Forelimb muscle (tissue), 1 donor: Measurements from ENCODE around the gene DYNLT4. TPM values are rescaled to one million over a fixed set of nuclear protein-coding genes. Genes with fewer than 3 reads are reported as not detected.

Source experiments
- DNase-seq: peaks from one replicate; pipeline ENCODE4 v3.0.0-alpha.2; 2013; ENCODE audit warnings: low read depth
- polyA plus RNA-seq: library from polyadenylated mRNA; unstranded; fragments of 120-200 nt; gene quantifications from one replicate; pipeline ENCODE4 v1.2.1, GENCODE V29; 2013; ENCODE audit not compliant: insufficient read length

The DYNLT4 gene
- polyA plus RNA-seq, 1 donor = 0.24 TPM

DNA sequence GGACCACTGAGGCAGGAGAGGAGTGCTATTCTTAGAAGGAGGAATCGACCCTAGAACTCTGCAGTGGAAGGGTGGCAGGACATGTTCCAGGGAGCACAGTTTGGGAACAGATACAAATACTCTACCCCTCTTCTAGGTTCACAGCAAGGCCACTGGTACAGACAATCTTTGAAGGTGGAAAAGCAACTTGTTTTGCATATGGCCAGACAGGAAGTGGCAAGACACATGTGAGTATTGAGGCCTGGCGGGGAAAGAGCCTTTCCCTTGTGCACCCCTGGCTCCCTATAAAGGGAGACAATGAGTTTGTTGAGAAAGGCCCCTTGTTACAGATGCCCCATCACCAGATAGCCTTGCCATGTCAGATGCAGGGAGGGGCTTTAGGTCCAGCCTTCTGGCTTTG lies 49.7 kb downstream of the DYNLT4 start:
- DNase-seq = no peak

Other genes with a start within 250 kb of the DYNLT4 start
- gene TMEM53, start 132.9 kb downstream of the DYNLT4 start, polyA plus RNA-seq = 5.9 TPM
- gene ARMH1, start 132.6 kb downstream of the DYNLT4 start, polyA plus RNA-seq = 1.8 TPM
- not detected for gene RNU5D-1, start 76.2 kb downstream of the DYNLT4 start, polyA plus RNA-seq
- 9.8 TPM for gene KIF2C, start 67.5 kb downstream of the DYNLT4 start, polyA plus RNA-seq
- 3,224 TPM for gene RPS8, start 31.8 kb downstream of the DYNLT4 start, polyA plus RNA-seq
- gene BEST4, start 19.2 kb downstream of the DYNLT4 start, polyA plus RNA-seq = 0.27 TPM
- 9.2 TPM for gene PLK3, start 7.0 kb downstream of the DYNLT4 start, polyA plus RNA-seq
- 8.3 TPM for gene BTBD19, start 1.2 kb upstream of the DYNLT4 start, polyA plus RNA-seq
- 10.9 TPM for gene PTCH2, start 35.9 kb upstream of the DYNLT4 start, polyA plus RNA-seq
- gene EIF2B3, start 179.2 kb upstream of the DYNLT4 start, polyA plus RNA-seq = 27.6 TPM
- 31.8 TPM for gene HECTD3, start 204.0 kb upstream of the DYNLT4 start, polyA plus RNA-seq
- gene UROD, start 204.9 kb upstream of the DYNLT4 start, polyA plus RNA-seq = 76.9 TPM